HepG2 (cell line): Measurements from ENCODE around the gene TRPC1. TPM values are rescaled to one million over a fixed set of nuclear protein-coding genes. Genes with fewer than 3 reads are reported as not detected.
A peak's percentile ranks its signal among the peaks of the same experiment; 100 is the strongest.

Source experiments
- ARID2 ChIP-seq: sonication (generic); formaldehyde crosslinking; IDR thresholded peaks from 2 replicates; pipeline ENCODE4 v1.8.1; 2022; ENCODE audit warnings: mild to moderate bottlenecking, missing genetic modification reagents, borderline replicate concordance
- ELF3 ChIP-seq: IDR thresholded peaks from 2 replicates; pipeline ENCODE4 v1.6.1; 2016; ENCODE audit warnings: missing genetic modification reagents, missing compliant biosample characterization
- KDM5B ChIP-seq: sonication (generic); formaldehyde crosslinking; IDR thresholded peaks from 2 replicates; pipeline ENCODE4 v1.4.0; 2020; ENCODE audit warnings: missing genetic modification reagents, mild to moderate bottlenecking, borderline replicate concordance
- MYNN ChIP-seq: sonication (generic); formaldehyde crosslinking; IDR thresholded peaks from 2 replicates; pipeline ENCODE4 v1.4.0; 2020; ENCODE audit warnings: mild to moderate bottlenecking, low read depth, missing genetic modification reagents
- SALL1 ChIP-seq: sonication (generic); formaldehyde crosslinking; IDR thresholded peaks from 2 replicates; pipeline ENCODE4 v1.8.0; 2022; ENCODE audit warnings: mild to moderate bottlenecking, missing genetic modification reagents
- STAG1 ChIP-seq: sonication (generic); formaldehyde crosslinking; IDR thresholded peaks from 2 replicates; pipeline ENCODE4 v1.4.0; 2020; ENCODE audit warnings: missing genetic modification reagents
- TCF7L2 ChIP-seq: IDR thresholded peaks from 2 replicates; pipeline ENCODE4 v1.6.1; 2011; ENCODE audit warnings: mild to moderate bottlenecking, low read depth, low read length, moderate library complexity
- ZNF326 ChIP-seq: sonication (generic); formaldehyde crosslinking; IDR thresholded peaks from 2 replicates; pipeline ENCODE4 v1.4.0; 2020; ENCODE audit warnings: missing genetic modification reagents, borderline replicate concordance
- ZNF672 ChIP-seq: sonication (generic); formaldehyde crosslinking; IDR thresholded peaks from 2 replicates; pipeline ENCODE4 v1.8.1; 2022; ENCODE audit warnings: missing genetic modification reagents
- ZNF737 ChIP-seq: sonication (generic); formaldehyde crosslinking; IDR thresholded peaks from 2 replicates; pipeline ENCODE4 v1.5.0; 2020; ENCODE audit warnings: missing genetic modification reagents, mild to moderate bottlenecking, borderline replicate concordance
- ZNF841 ChIP-seq: sonication (generic); formaldehyde crosslinking; IDR thresholded peaks from 2 replicates; pipeline ENCODE4 v1.8.1; 2023; ENCODE audit warnings: missing genetic modification reagents, borderline replicate concordance
- polyA plus RNA-seq, 8 experiments: library from polyadenylated mRNA; depleted of rRNA in 3 of 8; stranded (reverse) in 7 of 8; unstranded in 1 of 8; fragments of >200 nt; fragmentation: Illumina TruSeq in 4 of 8; extraction: Trizol in 4 of 8; gene quantifications; 2 replicates each; pipeline versions ENCODE4 v1.2.1 to v1.2.3, GENCODE V29; 2011 to 2016; ENCODE audit warnings: low read depth in 4 of 8, missing spikeins in 1 of 8, mixed read lengths in 1 of 8; ENCODE audit not compliant: insufficient read depth in 1 of 8
- total RNA-seq, 5 experiments: library from RNA; depleted of rRNA; stranded (reverse); fragments of >200 nt; fragmentation: Illumina TruSeq; extraction: Trizol; gene quantifications; 2 replicates each; pipeline ENCODE4 v1.2.3, GENCODE V29; 2016; ENCODE audit warnings: low read depth in 1 of 5
- TF ChIP-seq, protein P1 (sequence below), 2 experiments: fragments of 450-650 bp in 1 of 2; sonication (generic) in 1 of 2; formaldehyde crosslinking in 1 of 2; IDR thresholded peaks; 2 replicates each; pipeline versions ENCODE4 v1.6.1 to v1.8.0; 2016 to 2022; ENCODE audit warnings: antibody characterized with exemption in 1 of 2, mild to moderate bottlenecking in 1 of 2, missing genetic modification reagents in 1 of 2
- TF ChIP-seq, protein P2 (sequence below): sonication (generic); formaldehyde crosslinking; IDR thresholded peaks from 2 replicates; pipeline ENCODE4 v1.5.1; 2020; ENCODE audit warnings: mild to moderate bottlenecking, missing genetic modification reagents, borderline replicate concordance
- TF ChIP-seq, protein P3 (sequence below): sonication (generic); formaldehyde crosslinking; IDR thresholded peaks from 2 replicates; pipeline ENCODE4 v1.4.0; 2020; ENCODE audit warnings: missing genetic modification reagents

Gene TRPC1
- total and polyA plus RNA-seq, 2 of the 13 experiments (the other 11 are each of a cell fraction or from before 2014, with no cell fraction given): 10.8 to 13.1 TPM

DNA sequence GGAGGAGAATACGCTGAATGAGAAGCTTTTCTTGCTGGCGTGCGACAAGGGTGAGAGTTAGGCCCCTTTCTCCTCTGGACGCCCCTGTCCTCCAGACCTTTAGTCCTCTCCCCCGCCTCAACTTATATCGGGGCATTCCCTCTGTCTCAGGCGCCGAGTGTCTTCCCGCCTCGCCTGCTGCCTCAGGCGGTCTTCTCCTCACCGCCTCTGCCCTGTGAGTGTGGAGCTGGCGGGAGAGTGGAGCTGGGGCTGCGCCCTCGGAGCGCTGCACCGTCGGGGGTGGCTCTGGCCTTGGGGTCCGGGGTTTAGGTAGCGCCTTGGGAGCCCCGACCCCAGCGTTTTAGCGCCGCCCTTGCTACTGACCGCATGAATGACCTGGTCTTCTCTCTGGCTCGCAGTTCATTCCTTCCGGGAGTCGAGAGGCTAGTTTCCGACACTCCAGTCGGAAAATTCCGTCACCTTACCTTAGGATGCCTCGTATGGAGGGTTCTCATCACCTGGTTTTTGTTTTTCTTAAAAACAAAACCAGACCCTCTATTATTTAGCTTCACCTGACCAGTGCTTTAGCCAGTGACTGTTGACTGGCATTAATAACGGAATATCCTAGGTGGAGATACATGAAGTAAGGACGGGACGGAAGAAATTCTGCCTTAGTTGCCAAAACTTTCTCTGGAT, 985 bp downstream of the TRPC1 start (continued):
- TF ChIP-seq, protein P1, sequence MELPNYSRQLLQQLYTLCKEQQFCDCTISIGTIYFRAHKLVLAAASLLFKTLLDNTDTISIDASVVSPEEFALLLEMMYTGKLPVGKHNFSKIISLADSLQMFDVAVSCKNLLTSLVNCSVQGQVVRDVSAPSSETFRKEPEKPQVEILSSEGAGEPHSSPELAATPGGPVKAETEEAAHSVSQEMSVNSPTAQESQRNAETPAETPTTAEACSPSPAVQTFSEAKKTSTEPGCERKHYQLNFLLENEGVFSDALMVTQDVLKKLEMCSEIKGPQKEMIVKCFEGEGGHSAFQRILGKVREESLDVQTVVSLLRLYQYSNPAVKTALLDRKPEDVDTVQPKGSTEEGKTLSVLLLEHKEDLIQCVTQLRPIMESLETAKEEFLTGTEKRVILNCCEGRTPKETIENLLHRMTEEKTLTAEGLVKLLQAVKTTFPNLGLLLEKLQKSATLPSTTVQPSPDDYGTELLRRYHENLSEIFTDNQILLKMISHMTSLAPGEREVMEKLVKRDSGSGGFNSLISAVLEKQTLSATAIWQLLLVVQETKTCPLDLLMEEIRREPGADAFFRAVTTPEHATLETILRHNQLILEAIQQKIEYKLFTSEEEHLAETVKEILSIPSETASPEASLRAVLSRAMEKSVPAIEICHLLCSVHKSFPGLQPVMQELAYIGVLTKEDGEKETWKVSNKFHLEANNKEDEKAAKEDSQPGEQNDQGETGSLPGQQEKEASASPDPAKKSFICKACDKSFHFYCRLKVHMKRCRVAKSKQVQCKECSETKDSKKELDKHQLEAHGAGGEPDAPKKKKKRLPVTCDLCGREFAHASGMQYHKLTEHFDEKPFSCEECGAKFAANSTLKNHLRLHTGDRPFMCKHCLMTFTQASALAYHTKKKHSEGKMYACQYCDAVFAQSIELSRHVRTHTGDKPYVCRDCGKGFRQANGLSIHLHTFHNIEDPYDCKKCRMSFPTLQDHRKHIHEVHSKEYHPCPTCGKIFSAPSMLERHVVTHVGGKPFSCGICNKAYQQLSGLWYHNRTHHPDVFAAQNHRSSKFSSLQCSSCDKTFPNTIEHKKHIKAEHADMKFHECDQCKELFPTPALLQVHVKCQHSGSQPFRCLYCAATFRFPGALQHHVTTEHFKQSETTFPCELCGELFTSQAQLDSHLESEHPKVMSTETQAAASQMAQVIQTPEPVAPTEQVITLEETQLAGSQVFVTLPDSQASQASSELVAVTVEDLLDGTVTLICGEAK (IDR thresholded peaks at IDR 0.05): no peak
- TF ChIP-seq, protein P1 (CRISPR knock-in tag; IDR thresholded peaks at IDR 0.05): peak; percentile 62
- TF ChIP-seq ZNF672 (CRISPR knock-in tag) (no peak), ARID2 (CRISPR knock-in tag) (no peak), TCF7L2 (no peak), STAG1 (CRISPR knock-in tag) (no peak; the same call in 1 of the 2 replicates), ZNF737 (CRISPR knock-in tag) (no peak), ELF3 (CRISPR knock-in tag) (0 out of 2 replicates have a peak, but pooled peaks have one; percentile 36), KDM5B (CRISPR knock-in tag) (peak; percentile 30; the same call in 1 of the 2 replicates), MYNN (no peak), SALL1 (CRISPR knock-in tag) (peak; percentile 70), ZNF326 (CRISPR knock-in tag) (no peak), ZNF841 (CRISPR knock-in tag) (no peak)
- TF ChIP-seq, protein P2, sequence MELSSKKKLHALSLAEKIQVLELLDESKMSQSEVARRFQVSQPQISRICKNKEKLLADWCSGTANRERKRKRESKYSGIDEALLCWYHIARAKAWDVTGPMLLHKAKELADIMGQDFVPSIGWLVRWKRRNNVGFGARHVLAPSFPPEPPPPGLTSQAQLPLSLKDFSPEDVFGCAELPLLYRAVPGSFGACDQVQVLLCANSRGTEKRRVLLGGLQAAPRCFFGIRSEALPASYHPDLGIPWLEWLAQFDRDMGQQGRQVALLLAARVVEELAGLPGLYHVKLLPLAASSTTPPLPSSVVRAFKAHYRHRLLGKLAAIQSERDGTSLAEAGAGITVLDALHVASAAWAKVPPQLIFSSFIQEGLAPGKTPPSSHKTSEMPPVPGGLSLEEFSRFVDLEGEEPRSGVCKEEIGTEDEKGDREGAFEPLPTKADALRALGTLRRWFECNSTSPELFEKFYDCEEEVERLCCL: no peak
- TF ChIP-seq, protein P3, sequence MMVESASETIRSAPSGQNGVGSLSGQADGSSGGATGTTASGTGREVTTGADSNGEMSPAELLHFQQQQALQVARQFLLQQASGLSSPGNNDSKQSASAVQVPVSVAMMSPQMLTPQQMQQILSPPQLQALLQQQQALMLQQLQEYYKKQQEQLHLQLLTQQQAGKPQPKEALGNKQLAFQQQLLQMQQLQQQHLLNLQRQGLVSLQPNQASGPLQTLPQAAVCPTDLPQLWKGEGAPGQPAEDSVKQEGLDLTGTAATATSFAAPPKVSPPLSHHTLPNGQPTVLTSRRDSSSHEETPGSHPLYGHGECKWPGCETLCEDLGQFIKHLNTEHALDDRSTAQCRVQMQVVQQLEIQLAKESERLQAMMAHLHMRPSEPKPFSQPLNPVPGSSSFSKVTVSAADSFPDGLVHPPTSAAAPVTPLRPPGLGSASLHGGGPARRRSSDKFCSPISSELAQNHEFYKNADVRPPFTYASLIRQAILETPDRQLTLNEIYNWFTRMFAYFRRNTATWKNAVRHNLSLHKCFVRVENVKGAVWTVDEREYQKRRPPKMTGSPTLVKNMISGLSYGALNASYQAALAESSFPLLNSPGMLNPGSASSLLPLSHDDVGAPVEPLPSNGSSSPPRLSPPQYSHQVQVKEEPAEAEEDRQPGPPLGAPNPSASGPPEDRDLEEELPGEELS (CRISPR knock-in tag): no peak; the same call in 1 of the 2 replicates
